ENCODE results near the gene PLEK. TPM values are rescaled to one million over a fixed set of nuclear protein-coding genes. Genes with fewer than 3 reads are reported as not detected.

PLEK gene
- total and polyA plus RNA-seq, 10 of the 15 experiments (the other 5 are each of a cell fraction or from before 2014, with no cell fraction given): 229 to 804 (median 362) TPM

- TF ChIP-seq, protein P1, sequence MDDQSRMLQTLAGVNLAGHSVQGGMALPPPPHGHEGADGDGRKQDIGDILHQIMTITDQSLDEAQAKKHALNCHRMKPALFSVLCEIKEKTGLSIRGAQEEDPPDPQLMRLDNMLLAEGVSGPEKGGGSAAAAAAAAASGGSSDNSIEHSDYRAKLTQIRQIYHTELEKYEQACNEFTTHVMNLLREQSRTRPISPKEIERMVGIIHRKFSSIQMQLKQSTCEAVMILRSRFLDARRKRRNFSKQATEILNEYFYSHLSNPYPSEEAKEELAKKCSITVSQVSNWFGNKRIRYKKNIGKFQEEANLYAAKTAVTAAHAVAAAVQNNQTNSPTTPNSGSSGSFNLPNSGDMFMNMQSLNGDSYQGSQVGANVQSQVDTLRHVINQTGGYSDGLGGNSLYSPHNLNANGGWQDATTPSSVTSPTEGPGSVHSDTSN (IDR thresholded peaks at IDR 0.05; ENCODE audit: insufficient replicate concordance, low read depth, low read length): no peak
Observed at GRCh38 chr2:68411397-68412126, 46.5 kb downstream of the PLEK start (continued).

GRCh38 chr2:68412127-68412819 lies 47.2 kb downstream of the PLEK start:
- in situ Hi-C loops (cut with MboI) (no loop called here), intact Hi-C loops (cut with micrococcal nuclease; ENCODE audit: unreplicated experiment) (loop anchor here (1.0 kb wide), 1 partner anchor 12 kb away; no protein-coding TSS in a partner anchor)
- ChIA-PET CTCF (interaction anchor here (1.0 to 9.7 kb wide), 9 partner anchors 9 to 49 kb away, joined by 3 to 87 read pairs (median 9); no protein-coding TSS in a partner anchor), POLR2A (interaction anchor here (0.8 to 10.7 kb wide), 16 partner anchors 9 to 255 kb away, joined by 3 to 70 read pairs (median 6); partner anchors contain the start of genes PLEK and PNO1), SMC1A (ENCODE audit: uncharacterized antibody, unreplicated experiment) (interaction anchor here (0.8 to 11.3 kb wide), 17 partner anchors 8 to 81 kb away, joined by 3 to 207 read pairs (median 9); partner anchors contain the start of gene PLEK), RAD21 (ENCODE audit: unreplicated experiment) (interaction anchor here (1.0 to 9.8 kb wide), 22 partner anchors 9 to 1712 kb away, joined by 3 to 147 read pairs (median 6); partner anchors contain the start of gene PLEK)
- 34% methylated on average over 4 of the region's 4 CpGs for WGBS (ENCODE audit: insufficient coverage, insufficient replicate concordance, low lambda C conversion rate, missing lambda C conversion rate)
- H3K79me2 ChIP-seq (ENCODE audit: control insufficient read depth, insufficient read depth, low read length): no peaks in the 10 kb centered on the region
- H3K36me3 ChIP-seq (ENCODE audit: control insufficient read depth in 2 of 2, insufficient read depth in 2 of 2, low read length in 1 of 2): no peaks in the 10 kb centered on the region
- H4K20me1 ChIP-seq (ENCODE audit: control insufficient read depth, insufficient read depth): no peaks in the 10 kb centered on the region
- H3K4me3 ChIP-seq: peak overlapping the region; percentile 39; the same call in 1 of the 2 replicates
- H3K9me3 ChIP-seq (replicated peaks; ENCODE audit: control insufficient read depth, insufficient read depth, low read length): peaks cover 2% of the 10 kb centered on the region; the same call in 1 of the 3 replicates
- DNase-seq (ENCODE audit: low read depth, low spot score) (no peak), ATAC-seq (peak; percentile 68), FAIRE-seq (no peak)
- H2AFZ ChIP-seq (ENCODE audit: control insufficient read depth, low read depth, low read length): no peak overlapping the region
- H3K4me1 ChIP-seq (ENCODE audit: control insufficient read depth, insufficient read depth, low read length): peaks cover 15% of the 10 kb centered on the region
- H3K4me2 ChIP-seq (ENCODE audit: control insufficient read depth, insufficient read depth): peak overlapping the region; percentile 67
- peak overlapping the region; percentile 85 for H3K27ac ChIP-seq (ENCODE audit: control insufficient read depth, insufficient read depth)
- H3K27me3 ChIP-seq (replicated peaks in 1 of 2; ENCODE audit: control insufficient read depth in 2 of 2, insufficient read depth in 2 of 2, low read length in 1 of 2): no peaks in the 10 kb centered on the region; a peak in 1 of 4 replicates
- BruUV-seq (replicated peaks): no TSS peak
- H3K9ac ChIP-seq (ENCODE audit: control insufficient read depth, insufficient read depth, low read length): peak overlapping the region; percentile 56
- TF ChIP-seq RELA (IDR thresholded peaks at IDR 0.05; ENCODE audit: borderline replicate concordance, partially characterized antibody): no peak
- TF ChIP-seq RELB (IDR thresholded peaks at IDR 0.05; ENCODE audit: low read depth): 0 out of 2 replicates have a peak, but pooled peaks have one; percentile 16
- no peak for TF ChIP-seq KAT2A (conservative IDR thresholded peaks at IDR 0.05; ENCODE audit: control insufficient read depth, low read depth, low read length)
- no peak for TF ChIP-seq SKIL (IDR thresholded peaks at IDR 0.05; ENCODE audit: low read depth, poor library complexity, severe bottlenecking)
- no peak for TF ChIP-seq CREM (IDR thresholded peaks at IDR 0.05; ENCODE audit: low read depth)
- TF ChIP-seq JUNB (IDR thresholded peaks at IDR 0.05): no peak
- TF ChIP-seq ZNF24 (IDR thresholded peaks at IDR 0.05): no peak
- TF ChIP-seq POLR2A (IDR thresholded peaks at IDR 0.05; ENCODE audit: low read depth, low read length): no peak
- TF ChIP-seq IKZF2 (IDR thresholded peaks at IDR 0.05): peak; percentile 22 to 27; a peak in 1 of 4 replicates
- TF ChIP-seq EED (IDR thresholded peaks at IDR 0.05; ENCODE audit: low read depth): peak; percentile 37; the same call in 1 of the 2 replicates
- TF ChIP-seq ATF7 (IDR thresholded peaks at IDR 0.05; ENCODE audit: low read depth): no peak
- TF ChIP-seq EZH2 (IDR thresholded peaks at IDR 0.05; ENCODE audit: borderline replicate concordance, control insufficient read depth, low read depth, low read length): no peak
- peak; percentile 10; the same call in 1 of the 2 replicates for TF ChIP-seq STAT3 (IDR thresholded peaks at IDR 0.05; ENCODE audit: low read depth, low read length)
- no peak for TF ChIP-seq WRNIP1 (IDR thresholded peaks at IDR 0.05; ENCODE audit: borderline replicate concordance, low read depth, low read length)
- TF ChIP-seq MTA3 (IDR thresholded peaks at IDR 0.05; ENCODE audit: borderline replicate concordance, low read length): no peak

Measured in GM12878 (cell line).